ENCODE measurements around the gene ITPKC.

The ITPKC gene

GRCh38 chr19:40716031-40716481, 856 bp upstream of the ITPKC start:
- H3K9me3 ChIP-seq (ENCODE audit: insufficient read depth, low read length, severe bottlenecking) = no peaks in the 10 kb centered on the region
- peak overlapping the region; percentile 80 for H3K9ac ChIP-seq (ENCODE audit: low read depth, low read length)
- peak; percentile 14 for DNase-seq
- peaks cover 2% of the 10 kb centered on the region; the same call in 1 of the 2 replicates for H4K20me1 ChIP-seq (ENCODE audit: insufficient read depth, low read length)
- peaks cover 51% of the 10 kb centered on the region for H3K79me2 ChIP-seq (ENCODE audit: insufficient read depth, low read length)
- ATAC-seq (ENCODE audit: insufficient read depth, low read depth) = no peak
- H3K4me1 ChIP-seq (ENCODE audit: insufficient read depth, low read length) = peaks cover 64% of the 10 kb centered on the region
- peak overlapping the region; percentile 80 for H2AFZ ChIP-seq (ENCODE audit: low read depth, low read length)
- H3K4me2 ChIP-seq (ENCODE audit: insufficient read depth, low read length) = peak overlapping the region; percentile 96
- peaks cover 6% of the 10 kb centered on the region; the same call in 1 of the 2 replicates for H3K36me3 ChIP-seq (ENCODE audit: insufficient read depth, low read length)
- H3K4me3 ChIP-seq (ENCODE audit: low read depth in 1 of 2, low read length in 2 of 2) = peak overlapping the region; percentile 52 to 84
- peak overlapping the region; percentile 58 for H3K27ac ChIP-seq (ENCODE audit: low read length)
- no peaks in the 10 kb centered on the region for H3K27me3 ChIP-seq (ENCODE audit: insufficient read depth, low read length, poor library complexity)
- TF ChIP-seq CTCF (IDR thresholded peaks at IDR 0.05; ENCODE audit: borderline replicate concordance, extremely low read depth, low read length, poor library complexity, severe bottlenecking) (no peak), EZH2 (IDR thresholded peaks at IDR 0.05; ENCODE audit: borderline replicate concordance, low read depth, low read length, severe bottlenecking) (no peak)

GRCh38 chr19:40717325-40717879, 490 bp downstream of the ITPKC start:
- no peak for ATAC-seq (ENCODE audit: insufficient read depth, low read depth)
- peaks cover 59% of the 10 kb centered on the region for H3K79me2 ChIP-seq (ENCODE audit: insufficient read depth, low read length)

GRCh38 chr19:40717880-40718773, 1.2 kb downstream of the ITPKC start:
- no peak for TF ChIP-seq EZH2 (IDR thresholded peaks at IDR 0.05; ENCODE audit: borderline replicate concordance, low read depth, low read length, severe bottlenecking)
- no peak for TF ChIP-seq CTCF (IDR thresholded peaks at IDR 0.05; ENCODE audit: borderline replicate concordance, extremely low read depth, low read length, poor library complexity, severe bottlenecking)
- Histone ChIP-seq H4K20me1 (ENCODE audit: insufficient read depth, low read length) (peaks cover 2% of the 10 kb centered on the region; the same call in 1 of the 2 replicates), H3K36me3 (ENCODE audit: insufficient read depth, low read length) (peaks cover 7% of the 10 kb centered on the region; the same call in 1 of the 2 replicates), H3K27me3 (ENCODE audit: insufficient read depth, low read length, poor library complexity) (no peaks in the 10 kb centered on the region), H3K4me3 (ENCODE audit: low read depth in 1 of 2, low read length in 2 of 2) (peak overlapping the region; percentile 52 to 84; a peak in 3 of 4 replicates), H3K9ac (ENCODE audit: low read depth, low read length) (peak overlapping the region; percentile 80), H3K4me1 (ENCODE audit: insufficient read depth, low read length) (peaks cover 65% of the 10 kb centered on the region), H3K4me2 (ENCODE audit: insufficient read depth, low read length) (peak overlapping the region; percentile 96), H3K27ac (ENCODE audit: low read length) (peak overlapping the region; percentile 65), H3K79me2 (ENCODE audit: insufficient read depth, low read length) (peaks cover 60% of the 10 kb centered on the region), H3K9me3 (ENCODE audit: insufficient read depth, low read length, severe bottlenecking) (no peaks in the 10 kb centered on the region), H2AFZ (ENCODE audit: low read depth, low read length) (no peak overlapping the region)
- no peak for ATAC-seq (ENCODE audit: insufficient read depth, low read depth)
- no peak for DNase-seq

More at GRCh38 chr19:40717325-40717879, 490 bp downstream of the ITPKC start:
- TF ChIP-seq CTCF (IDR thresholded peaks at IDR 0.05; ENCODE audit: borderline replicate concordance, extremely low read depth, low read length, poor library complexity, severe bottlenecking) (no peak), EZH2 (IDR thresholded peaks at IDR 0.05; ENCODE audit: borderline replicate concordance, low read depth, low read length, severe bottlenecking) (no peak)
- peaks cover 7% of the 10 kb centered on the region; the same call in 1 of the 2 replicates for H3K36me3 ChIP-seq (ENCODE audit: insufficient read depth, low read length)
- H3K4me1 ChIP-seq (ENCODE audit: insufficient read depth, low read length) = peaks cover 65% of the 10 kb centered on the region
- H3K9me3 ChIP-seq (ENCODE audit: insufficient read depth, low read length, severe bottlenecking) = no peaks in the 10 kb centered on the region
- peak overlapping the region; percentile 96 for H3K4me2 ChIP-seq (ENCODE audit: insufficient read depth, low read length)
- peak overlapping the region; percentile 65 for H3K27ac ChIP-seq (ENCODE audit: low read length)
- peak overlapping the region; percentile 52 to 84; a peak in 3 of 4 replicates for H3K4me3 ChIP-seq (ENCODE audit: low read depth in 1 of 2, low read length in 2 of 2)
- H3K27me3 ChIP-seq (ENCODE audit: insufficient read depth, low read length, poor library complexity) = no peaks in the 10 kb centered on the region
- H2AFZ ChIP-seq (ENCODE audit: low read depth, low read length) = peak overlapping the region; percentile 80
- H3K9ac ChIP-seq (ENCODE audit: low read depth, low read length) = peak overlapping the region; percentile 80
- DNase-seq = no peak
- peaks cover 2% of the 10 kb centered on the region; the same call in 1 of the 2 replicates for H4K20me1 ChIP-seq (ENCODE audit: insufficient read depth, low read length)
